SK-N-SH treated with all-trans-retinoic acid at 6 μM for 48 hours (cell line): Measurements from ENCODE around the gene PACS1.

ENCODE experiments used
- ATAC-seq: fragments of 200-7000 bp; cut with Tn5 transposase; 3 replicates; pipeline ENCODE4 v1.9.1; 2020; ENCODE audit warnings: mild to moderate bottlenecking, moderate library complexity
- ARNTL ChIP-seq: fragments of 450-650 bp; formaldehyde crosslinking; IDR thresholded peaks from 2 replicates; pipeline ENCODE4 v1.5.0; 2020; ENCODE audit warnings: low read depth, mild to moderate bottlenecking, moderate library complexity, borderline replicate concordance
- BACH2 ChIP-seq: fragments of 250-450 bp; sonication (Bioruptor Pico); IDR thresholded peaks from 2 replicates; pipeline ENCODE4 v1.9.0; 2021; ENCODE audit warnings: mild to moderate bottlenecking, borderline replicate concordance
- CSDC2 ChIP-seq: fragments of 250-450 bp; sonication (Bioruptor Pico); IDR thresholded peaks from 2 replicates; pipeline ENCODE4 v1.5.0; 2020; ENCODE audit warnings: mild to moderate bottlenecking, moderate library complexity
- ESRRG ChIP-seq: fragments of 250-450 bp; sonication (Bioruptor Pico); IDR thresholded peaks from 2 replicates; pipeline ENCODE4 v1.6.1; 2021; ENCODE audit warnings: mild to moderate bottlenecking
- GLIS3 ChIP-seq: fragments of 250-450 bp; sonication (Bioruptor Pico); IDR thresholded peaks from 2 replicates; pipeline ENCODE4 v1.5.0; 2020; ENCODE audit warnings: mild to moderate bottlenecking, moderate library complexity
- ISL1 ChIP-seq: fragments of 250-450 bp; sonication (Bioruptor Pico); IDR thresholded peaks from 2 replicates; pipeline ENCODE4 v2.1.2; 2022; ENCODE audit warnings: mild to moderate bottlenecking, moderate library complexity
- OSR1 ChIP-seq: fragments of 250-450 bp; sonication (Bioruptor Pico); IDR thresholded peaks from 2 replicates; pipeline ENCODE4 v1.8.0; 2022; ENCODE audit warnings: moderate library complexity, mild to moderate bottlenecking, inconsistent platforms
- PATZ1 ChIP-seq: fragments of 250-450 bp; sonication (Bioruptor Pico); IDR thresholded peaks from 2 replicates; pipeline ENCODE4 v1.8.0; 2020; ENCODE audit warnings: mild to moderate bottlenecking, moderate library complexity, borderline replicate concordance
- PPARA ChIP-seq: fragments of 250-450 bp; sonication (Bioruptor Pico); IDR thresholded peaks from 2 replicates; pipeline ENCODE4 v1.5.0; 2020; ENCODE audit warnings: mild to moderate bottlenecking, borderline replicate concordance
- RARB ChIP-seq: fragments of 250-450 bp; sonication (Bioruptor Pico); IDR thresholded peaks from 2 replicates; pipeline ENCODE4 v1.8.0; 2021; ENCODE audit warnings: mild to moderate bottlenecking, moderate library complexity
- SNAI2 ChIP-seq: fragments of 250-450 bp; sonication (Bioruptor Pico); IDR thresholded peaks from 2 replicates; pipeline ENCODE4 v1.5.0; 2020; ENCODE audit warnings: mild to moderate bottlenecking, moderate library complexity
- TCF4 ChIP-seq: fragments of 250-450 bp; sonication (Bioruptor Pico); IDR thresholded peaks from 2 replicates; pipeline ENCODE4 v1.8.0; 2021; ENCODE audit warnings: mild to moderate bottlenecking, moderate library complexity, borderline replicate concordance
- TOX ChIP-seq: fragments of 250-450 bp; sonication (Bioruptor Pico); IDR thresholded peaks from 2 replicates; pipeline ENCODE4 v1.8.0; 2021; ENCODE audit warnings: mild to moderate bottlenecking, moderate library complexity, borderline replicate concordance
- ZC3H10 ChIP-seq: fragments of 250-450 bp; sonication (Bioruptor Pico); IDR thresholded peaks from 2 replicates; pipeline ENCODE4 v1.5.1; 2021; ENCODE audit warnings: mild to moderate bottlenecking, moderate library complexity
- ZFP3 ChIP-seq: fragments of 250-450 bp; sonication (Bioruptor Pico); IDR thresholded peaks from 2 replicates; pipeline ENCODE4 v1.5.0; 2020; ENCODE audit warnings: mild to moderate bottlenecking, moderate library complexity
- ZNF565 ChIP-seq: fragments of 450-650 bp; formaldehyde crosslinking; conservative IDR thresholded peaks from 2 replicates; pipeline ENCODE4 v1.5.0; 2020; ENCODE audit warnings: low read depth, mild to moderate bottlenecking, moderate library complexity
- ZNF70 ChIP-seq: fragments of 450-650 bp; formaldehyde crosslinking; IDR thresholded peaks from 2 replicates; pipeline ENCODE4 v1.5.0; 2020; ENCODE audit warnings: mild to moderate bottlenecking, moderate library complexity
- ZNF8 ChIP-seq: fragments of 450-650 bp; formaldehyde crosslinking; IDR thresholded peaks from 2 replicates; pipeline ENCODE4 v1.5.0; 2020; ENCODE audit warnings: mild to moderate bottlenecking, moderate library complexity
- TF ChIP-seq, protein P1 (sequence below): fragments of 250-450 bp; sonication (Bioruptor Pico); IDR thresholded peaks from 2 replicates; pipeline ENCODE4 v1.5.0; 2020; ENCODE audit warnings: mild to moderate bottlenecking, moderate library complexity
- TF ChIP-seq, protein P2 (sequence below): fragments of 250-450 bp; sonication (Bioruptor Pico); IDR thresholded peaks from 2 replicates; pipeline ENCODE4 v1.8.0; 2021; ENCODE audit warnings: low read depth, mild to moderate bottlenecking, moderate library complexity, borderline replicate concordance
- TF ChIP-seq, protein P3 (sequence below): fragments of 250-450 bp; sonication (Bioruptor Pico); IDR thresholded peaks from 2 replicates; pipeline ENCODE4 v1.5.1; 2020; ENCODE audit warnings: low read depth, mild to moderate bottlenecking, moderate library complexity
- TF ChIP-seq, protein P4 (sequence below): fragments of 250-450 bp; sonication (Bioruptor Pico); IDR thresholded peaks from 2 replicates; pipeline ENCODE4 v1.5.1; 2021; ENCODE audit warnings: mild to moderate bottlenecking, moderate library complexity

The PACS1 gene

GRCh38 chr11:66061268-66061667 is 8.8 kb upstream of the PACS1 start:
- ATAC-seq = no peak
- TF ChIP-seq, protein P1, sequence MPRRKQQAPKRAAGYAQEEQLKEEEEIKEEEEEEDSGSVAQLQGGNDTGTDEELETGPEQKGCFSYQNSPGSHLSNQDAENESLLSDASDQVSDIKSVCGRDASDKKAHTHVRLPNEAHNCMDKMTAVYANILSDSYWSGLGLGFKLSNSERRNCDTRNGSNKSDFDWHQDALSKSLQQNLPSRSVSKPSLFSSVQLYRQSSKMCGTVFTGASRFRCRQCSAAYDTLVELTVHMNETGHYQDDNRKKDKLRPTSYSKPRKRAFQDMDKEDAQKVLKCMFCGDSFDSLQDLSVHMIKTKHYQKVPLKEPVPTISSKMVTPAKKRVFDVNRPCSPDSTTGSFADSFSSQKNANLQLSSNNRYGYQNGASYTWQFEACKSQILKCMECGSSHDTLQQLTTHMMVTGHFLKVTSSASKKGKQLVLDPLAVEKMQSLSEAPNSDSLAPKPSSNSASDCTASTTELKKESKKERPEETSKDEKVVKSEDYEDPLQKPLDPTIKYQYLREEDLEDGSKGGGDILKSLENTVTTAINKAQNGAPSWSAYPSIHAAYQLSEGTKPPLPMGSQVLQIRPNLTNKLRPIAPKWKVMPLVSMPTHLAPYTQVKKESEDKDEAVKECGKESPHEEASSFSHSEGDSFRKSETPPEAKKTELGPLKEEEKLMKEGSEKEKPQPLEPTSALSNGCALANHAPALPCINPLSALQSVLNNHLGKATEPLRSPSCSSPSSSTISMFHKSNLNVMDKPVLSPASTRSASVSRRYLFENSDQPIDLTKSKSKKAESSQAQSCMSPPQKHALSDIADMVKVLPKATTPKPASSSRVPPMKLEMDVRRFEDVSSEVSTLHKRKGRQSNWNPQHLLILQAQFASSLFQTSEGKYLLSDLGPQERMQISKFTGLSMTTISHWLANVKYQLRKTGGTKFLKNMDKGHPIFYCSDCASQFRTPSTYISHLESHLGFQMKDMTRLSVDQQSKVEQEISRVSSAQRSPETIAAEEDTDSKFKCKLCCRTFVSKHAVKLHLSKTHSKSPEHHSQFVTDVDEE (CRISPR knock-in tag) = no peak
- TF ChIP-seq ESRRG (CRISPR knock-in tag) = no peak
- no peak for TF ChIP-seq CSDC2 (CRISPR knock-in tag)
- no peak for TF ChIP-seq GLIS3 (CRISPR knock-in tag)
- TF ChIP-seq, protein P2, sequence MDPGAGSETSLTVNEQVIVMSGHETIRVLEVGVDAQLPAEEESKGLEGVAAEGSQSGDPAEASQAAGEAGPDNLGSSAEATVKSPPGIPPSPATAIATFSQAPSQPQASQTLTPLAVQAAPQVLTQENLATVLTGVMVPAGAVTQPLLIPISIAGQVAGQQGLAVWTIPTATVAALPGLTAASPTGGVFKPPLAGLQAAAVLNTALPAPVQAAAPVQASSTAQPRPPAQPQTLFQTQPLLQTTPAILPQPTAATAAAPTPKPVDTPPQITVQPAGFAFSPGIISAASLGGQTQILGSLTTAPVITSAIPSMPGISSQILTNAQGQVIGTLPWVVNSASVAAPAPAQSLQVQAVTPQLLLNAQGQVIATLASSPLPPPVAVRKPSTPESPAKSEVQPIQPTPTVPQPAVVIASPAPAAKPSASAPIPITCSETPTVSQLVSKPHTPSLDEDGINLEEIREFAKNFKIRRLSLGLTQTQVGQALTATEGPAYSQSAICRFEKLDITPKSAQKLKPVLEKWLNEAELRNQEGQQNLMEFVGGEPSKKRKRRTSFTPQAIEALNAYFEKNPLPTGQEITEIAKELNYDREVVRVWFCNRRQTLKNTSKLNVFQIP (CRISPR knock-in tag) = no peak
- TF ChIP-seq ISL1 (CRISPR knock-in tag) = no peak

GRCh38 chr11:66062408-66062807 is 7.7 kb upstream of the PACS1 start:
- no peak for TF ChIP-seq TOX (CRISPR knock-in tag)
- no peak for TF ChIP-seq ZC3H10 (CRISPR knock-in tag)
- TF ChIP-seq RARB (CRISPR knock-in tag) = no peak
- no peak for TF ChIP-seq ZNF8
- TF ChIP-seq, protein P3, sequence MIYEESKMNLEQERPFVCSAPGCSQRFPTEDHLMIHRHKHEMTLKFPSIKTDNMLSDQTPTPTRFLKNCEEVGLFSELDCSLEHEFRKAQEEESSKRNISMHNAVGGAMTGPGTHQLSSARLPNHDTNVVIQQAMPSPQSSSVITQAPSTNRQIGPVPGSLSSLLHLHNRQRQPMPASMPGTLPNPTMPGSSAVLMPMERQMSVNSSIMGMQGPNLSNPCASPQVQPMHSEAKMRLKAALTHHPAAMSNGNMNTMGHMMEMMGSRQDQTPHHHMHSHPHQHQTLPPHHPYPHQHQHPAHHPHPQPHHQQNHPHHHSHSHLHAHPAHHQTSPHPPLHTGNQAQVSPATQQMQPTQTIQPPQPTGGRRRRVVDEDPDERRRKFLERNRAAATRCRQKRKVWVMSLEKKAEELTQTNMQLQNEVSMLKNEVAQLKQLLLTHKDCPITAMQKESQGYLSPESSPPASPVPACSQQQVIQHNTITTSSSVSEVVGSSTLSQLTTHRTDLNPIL = no peak
- no peak for TF ChIP-seq PPARA (CRISPR knock-in tag)
- no peak for TF ChIP-seq BACH2
- TF ChIP-seq ZFP3 = no peak
- no peak for TF ChIP-seq SNAI2 (CRISPR knock-in tag)
- TF ChIP-seq ISL1 (CRISPR knock-in tag) = no peak
- TF ChIP-seq, protein P1 (CRISPR knock-in tag) = no peak
- TF ChIP-seq OSR1 (CRISPR knock-in tag) = no peak
- no peak for TF ChIP-seq CSDC2 (CRISPR knock-in tag)
- no peak for TF ChIP-seq ARNTL
- no peak for TF ChIP-seq ZNF70 (CRISPR knock-in tag)
- TF ChIP-seq ZNF565 (CRISPR knock-in tag) = no peak
- no peak for TF ChIP-seq GLIS3 (CRISPR knock-in tag)
- no peak for TF ChIP-seq ESRRG (CRISPR knock-in tag)
- TF ChIP-seq TCF4 (CRISPR knock-in tag) = no peak
- TF ChIP-seq, all 23 proteins: peak for 0
- ATAC-seq = no peak

DNA sequence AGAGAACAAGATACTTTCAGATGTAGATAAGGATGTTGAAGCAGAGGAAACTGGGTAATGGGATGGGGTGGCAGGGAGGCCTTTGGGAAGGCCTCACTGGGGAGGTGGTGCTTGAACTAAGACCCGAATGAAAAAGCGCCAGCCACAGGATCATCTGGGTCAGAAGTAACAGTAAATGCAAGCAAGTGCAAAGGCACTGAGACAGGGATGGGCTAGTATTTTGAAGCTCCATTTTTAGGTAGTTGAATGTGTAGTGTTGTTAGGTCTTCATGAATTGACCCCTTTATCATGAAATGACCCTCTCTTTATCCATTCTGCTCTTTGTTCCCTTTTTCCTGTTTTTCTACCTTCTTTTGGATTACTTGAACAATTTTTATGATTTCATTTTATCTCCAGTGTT is 6.2 kb upstream of the PACS1 start:
- no peak for ATAC-seq
- TF ChIP-seq ZNF70 (CRISPR knock-in tag) = no peak
- TF ChIP-seq, protein P4, sequence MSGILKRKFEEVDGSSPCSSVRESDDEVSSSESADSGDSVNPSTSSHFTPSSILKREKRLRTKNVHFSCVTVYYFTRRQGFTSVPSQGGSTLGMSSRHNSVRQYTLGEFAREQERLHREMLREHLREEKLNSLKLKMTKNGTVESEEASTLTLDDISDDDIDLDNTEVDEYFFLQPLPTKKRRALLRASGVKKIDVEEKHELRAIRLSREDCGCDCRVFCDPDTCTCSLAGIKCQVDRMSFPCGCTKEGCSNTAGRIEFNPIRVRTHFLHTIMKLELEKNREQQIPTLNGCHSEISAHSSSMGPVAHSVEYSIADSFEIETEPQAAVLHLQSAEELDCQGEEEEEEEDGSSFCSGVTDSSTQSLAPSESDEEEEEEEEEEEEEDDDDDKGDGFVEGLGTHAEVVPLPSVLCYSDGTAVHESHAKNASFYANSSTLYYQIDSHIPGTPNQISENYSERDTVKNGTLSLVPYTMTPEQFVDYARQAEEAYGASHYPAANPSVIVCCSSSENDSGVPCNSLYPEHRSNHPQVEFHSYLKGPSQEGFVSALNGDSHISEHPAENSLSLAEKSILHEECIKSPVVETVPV (CRISPR knock-in tag) = no peak
- no peak for TF ChIP-seq TCF4 (CRISPR knock-in tag)
- no peak for TF ChIP-seq PATZ1 (CRISPR knock-in tag)
